ENCODE results near the gene MRPS30. TPM values are rescaled to one million over a fixed set of nuclear protein-coding genes. Genes with fewer than 3 reads are reported as not detected.
A peak's percentile ranks its signal among the peaks of the same experiment; 100 is the strongest.

MRPS30 gene
- total RNA-seq, 2 donors from 2014 or later, result 29.0 to 49.0 TPM

DNA sequence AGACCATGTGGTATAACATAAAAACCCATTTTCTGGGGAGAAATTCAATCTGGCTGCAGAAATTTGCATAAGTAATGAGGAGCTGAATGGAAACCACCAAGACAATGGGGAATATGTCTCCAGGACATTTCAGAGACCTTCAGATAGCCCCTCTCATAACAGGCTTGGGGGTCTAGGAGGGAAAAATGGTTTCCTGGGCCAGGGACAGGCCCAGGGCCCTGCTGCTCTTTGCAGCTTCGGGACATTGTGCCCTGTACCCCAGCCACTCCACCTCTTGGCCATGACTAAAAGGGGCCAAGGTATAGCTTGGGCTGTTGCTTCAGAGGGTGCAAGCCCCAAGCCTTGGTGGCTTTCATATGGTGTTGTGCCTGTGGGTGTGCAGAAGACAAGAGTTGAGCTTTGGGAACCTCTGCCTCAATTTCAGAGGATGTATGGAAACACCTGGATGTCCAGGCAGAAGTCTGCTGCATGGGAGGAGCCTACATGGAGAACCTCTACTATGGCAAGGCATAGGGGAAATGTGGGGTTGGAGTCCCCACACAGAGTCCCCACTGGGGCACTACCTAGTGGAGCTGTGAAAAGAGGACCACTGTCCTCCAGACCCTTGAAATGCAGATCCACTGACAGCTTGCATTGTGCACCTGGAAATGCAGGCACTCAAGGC is 30.4 kb downstream of the MRPS30 start:
- Histone ChIP-seq H3K4me1 (no peaks in the 10 kb centered on the region), H3K27me3 (no peaks in the 10 kb centered on the region), H3K9me3 (peaks cover 0 to 8% (median 0%) of the 10 kb centered on the region in 3 donors), H3K4me3 (no peak overlapping the region), H3K27ac (no peak overlapping the region), H3K36me3 (replicated peaks in 1 of 2; ENCODE audit: insufficient read depth in 1 of 2, low read depth in 2 of 2) (no peaks in the 10 kb centered on the region)
- TF ChIP-seq POLR2A (IDR thresholded peaks at IDR 0.05), result no peak
- TF ChIP-seq, protein P1, sequence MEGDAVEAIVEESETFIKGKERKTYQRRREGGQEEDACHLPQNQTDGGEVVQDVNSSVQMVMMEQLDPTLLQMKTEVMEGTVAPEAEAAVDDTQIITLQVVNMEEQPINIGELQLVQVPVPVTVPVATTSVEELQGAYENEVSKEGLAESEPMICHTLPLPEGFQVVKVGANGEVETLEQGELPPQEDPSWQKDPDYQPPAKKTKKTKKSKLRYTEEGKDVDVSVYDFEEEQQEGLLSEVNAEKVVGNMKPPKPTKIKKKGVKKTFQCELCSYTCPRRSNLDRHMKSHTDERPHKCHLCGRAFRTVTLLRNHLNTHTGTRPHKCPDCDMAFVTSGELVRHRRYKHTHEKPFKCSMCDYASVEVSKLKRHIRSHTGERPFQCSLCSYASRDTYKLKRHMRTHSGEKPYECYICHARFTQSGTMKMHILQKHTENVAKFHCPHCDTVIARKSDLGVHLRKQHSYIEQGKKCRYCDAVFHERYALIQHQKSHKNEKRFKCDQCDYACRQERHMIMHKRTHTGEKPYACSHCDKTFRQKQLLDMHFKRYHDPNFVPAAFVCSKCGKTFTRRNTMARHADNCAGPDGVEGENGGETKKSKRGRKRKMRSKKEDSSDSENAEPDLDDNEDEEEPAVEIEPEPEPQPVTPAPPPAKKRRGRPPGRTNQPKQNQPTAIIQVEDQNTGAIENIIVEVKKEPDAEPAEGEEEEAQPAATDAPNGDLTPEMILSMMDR (IDR thresholded peaks at IDR 0.05), result no peak
- DNase-seq (no peak), ATAC-seq (no peak)
- 83 to 100% methylated on average over 1 of the region's 1 CpG for WGBS, 2 donors
- intact Hi-C loops (cut with DNase I), result no loop called here

DNA sequence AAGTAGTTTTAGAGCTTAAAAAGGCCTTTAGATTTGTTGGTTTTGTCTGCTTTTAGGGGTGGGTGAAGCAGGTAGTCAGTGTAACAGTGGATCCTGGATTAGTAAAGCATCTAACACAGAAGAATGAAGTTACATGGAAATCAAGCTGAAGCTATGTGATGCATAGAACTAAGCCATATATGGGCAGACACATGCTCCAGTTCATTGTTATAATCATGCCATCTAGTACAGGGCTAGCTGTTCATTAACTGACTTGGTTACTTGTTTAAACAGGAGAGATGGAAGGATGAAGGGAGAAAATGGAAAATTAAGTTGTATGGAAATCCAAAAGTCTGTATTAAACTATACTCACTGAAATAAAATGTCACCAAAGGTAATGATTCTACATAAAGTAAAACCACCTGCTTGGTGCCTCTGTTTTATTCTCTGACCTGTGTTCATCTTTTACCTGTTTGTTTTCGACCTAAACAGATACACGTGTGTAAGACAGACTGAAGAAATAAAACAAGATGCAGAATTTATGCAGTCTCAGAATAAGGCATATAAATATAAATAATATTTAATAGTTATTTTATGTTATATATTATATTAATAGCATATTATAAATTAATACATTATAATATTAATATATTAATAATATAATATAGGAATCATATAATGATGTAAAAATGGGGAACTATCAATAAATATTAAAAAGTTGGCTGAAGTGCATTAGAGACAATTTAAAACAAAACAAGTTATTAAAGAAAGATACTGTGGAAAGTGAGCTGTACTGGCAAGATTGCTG is 33.9 kb downstream of the MRPS30 start:
- intact Hi-C loops (cut with DNase I), result no loop called here
- 81 to 82% methylated on average over 2 of the region's 2 CpGs for WGBS, 2 donors
- no peaks in the 10 kb centered on the region for H3K27me3 ChIP-seq
- H3K36me3 ChIP-seq (replicated peaks in 1 of 2; ENCODE audit: insufficient read depth in 1 of 2, low read depth in 2 of 2), result no peaks in the 10 kb centered on the region
- peaks cover 0 to 8% (median 0%) of the 10 kb centered on the region in 3 donors for H3K9me3 ChIP-seq
- H3K27ac ChIP-seq, result no peak overlapping the region
- no peak overlapping the region for H3K4me3 ChIP-seq
- DNase-seq (no peak), ATAC-seq (no peak)
- no peaks in the 10 kb centered on the region for H3K4me1 ChIP-seq
- TF ChIP-seq POLR2A (IDR thresholded peaks at IDR 0.05), result no peak
- TF ChIP-seq, protein P1 (IDR thresholded peaks at IDR 0.05), result no peak

DNA sequence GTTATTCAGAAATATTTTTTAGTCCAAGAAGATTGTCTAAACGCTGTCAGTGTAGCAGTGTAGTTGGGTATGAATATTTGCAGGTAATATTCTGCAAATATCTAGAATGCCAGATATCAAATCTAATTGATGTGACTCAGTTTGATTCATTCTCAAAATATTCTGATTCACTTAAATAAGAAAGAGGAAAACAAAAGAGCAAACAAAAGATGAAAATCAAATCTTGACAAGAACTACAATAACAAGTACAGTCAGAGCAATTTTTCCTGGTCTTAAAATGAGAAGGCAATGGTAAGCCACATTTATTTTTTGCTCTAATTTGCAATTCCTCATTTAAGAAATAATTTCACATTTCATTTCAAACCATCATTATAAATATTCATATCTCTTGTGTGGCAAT is 36.0 kb downstream of the MRPS30 start:
- intact Hi-C loops (cut with DNase I), result no loop called here
- Histone ChIP-seq H3K9me3 (no peaks in the 10 kb centered on the region), H3K27ac (no peak overlapping the region), H3K4me1 (no peaks in the 10 kb centered on the region), H3K36me3 (replicated peaks in 1 of 2; ENCODE audit: insufficient read depth in 1 of 2, low read depth in 2 of 2) (no peaks in the 10 kb centered on the region), H3K27me3 (no peaks in the 10 kb centered on the region), H3K4me3 (no peak overlapping the region)
- DNase-seq, result no peak
- TF ChIP-seq, protein P1 (IDR thresholded peaks at IDR 0.05), result no peak
- TF ChIP-seq POLR2A (IDR thresholded peaks at IDR 0.05), result no peak
- 68 to 80% methylated on average over 1 of the region's 1 CpG for WGBS, 2 donors
- ATAC-seq, result no peak

DNA sequence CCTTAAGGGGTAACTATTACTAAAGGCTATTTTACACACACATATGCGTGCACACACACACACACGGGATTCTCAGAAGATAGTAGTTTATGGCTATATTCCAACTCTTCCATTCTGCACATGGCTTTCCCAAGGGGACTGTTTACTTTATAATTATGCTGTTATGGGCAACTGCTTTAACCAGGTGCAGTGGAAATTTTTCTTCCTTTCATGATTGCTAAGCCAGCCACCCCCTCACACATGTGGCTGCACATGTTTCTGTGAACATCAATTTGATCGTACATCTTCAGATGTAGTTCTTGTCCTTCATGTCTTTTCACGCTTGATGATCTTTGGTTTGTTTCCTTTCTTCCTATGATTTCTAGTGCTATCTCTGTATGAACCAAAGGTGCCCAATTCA is 37.0 kb downstream of the MRPS30 start:
- DNase-seq (peak in 1 of 4 donors; percentile 12), ATAC-seq (no peak)
- H3K27me3 ChIP-seq, result no peaks in the 10 kb centered on the region
- no peak overlapping the region for H3K27ac ChIP-seq
- intact Hi-C loops (cut with DNase I), result no loop called here
- 46 to 49% methylated on average over 4 of the region's 4 CpGs for WGBS, 2 donors
- TF ChIP-seq POLR2A (IDR thresholded peaks at IDR 0.05), result no peak
- TF ChIP-seq, protein P1 (IDR thresholded peaks at IDR 0.05), result no peak
- no peak overlapping the region for H3K4me3 ChIP-seq
- no peaks in the 10 kb centered on the region for H3K36me3 ChIP-seq (replicated peaks in 1 of 2; ENCODE audit: insufficient read depth in 1 of 2, low read depth in 2 of 2)
- H3K9me3 ChIP-seq, result no peaks in the 10 kb centered on the region
- no peaks in the 10 kb centered on the region for H3K4me1 ChIP-seq
